Left kidney (tissue), 2 donors: ENCODE measurements around the gene KRTAP5-1. TPM values are rescaled to one million over a fixed set of nuclear protein-coding genes. Genes with fewer than 3 reads are reported as not detected.

ENCODE experiments used
- DNase-seq: peaks from one replicate; pipeline ENCODE4 v3.0.0-alpha.2; 2013
- polyA plus RNA-seq: library from polyadenylated mRNA; unstranded; fragments of 120-200 nt; gene quantifications from one replicate; pipeline ENCODE4 v1.2.1, GENCODE V29; 2013; ENCODE audit not compliant: insufficient read length

The KRTAP5-1 gene
- polyA plus RNA-seq, 1 donor = 0.35 TPM

DNA sequence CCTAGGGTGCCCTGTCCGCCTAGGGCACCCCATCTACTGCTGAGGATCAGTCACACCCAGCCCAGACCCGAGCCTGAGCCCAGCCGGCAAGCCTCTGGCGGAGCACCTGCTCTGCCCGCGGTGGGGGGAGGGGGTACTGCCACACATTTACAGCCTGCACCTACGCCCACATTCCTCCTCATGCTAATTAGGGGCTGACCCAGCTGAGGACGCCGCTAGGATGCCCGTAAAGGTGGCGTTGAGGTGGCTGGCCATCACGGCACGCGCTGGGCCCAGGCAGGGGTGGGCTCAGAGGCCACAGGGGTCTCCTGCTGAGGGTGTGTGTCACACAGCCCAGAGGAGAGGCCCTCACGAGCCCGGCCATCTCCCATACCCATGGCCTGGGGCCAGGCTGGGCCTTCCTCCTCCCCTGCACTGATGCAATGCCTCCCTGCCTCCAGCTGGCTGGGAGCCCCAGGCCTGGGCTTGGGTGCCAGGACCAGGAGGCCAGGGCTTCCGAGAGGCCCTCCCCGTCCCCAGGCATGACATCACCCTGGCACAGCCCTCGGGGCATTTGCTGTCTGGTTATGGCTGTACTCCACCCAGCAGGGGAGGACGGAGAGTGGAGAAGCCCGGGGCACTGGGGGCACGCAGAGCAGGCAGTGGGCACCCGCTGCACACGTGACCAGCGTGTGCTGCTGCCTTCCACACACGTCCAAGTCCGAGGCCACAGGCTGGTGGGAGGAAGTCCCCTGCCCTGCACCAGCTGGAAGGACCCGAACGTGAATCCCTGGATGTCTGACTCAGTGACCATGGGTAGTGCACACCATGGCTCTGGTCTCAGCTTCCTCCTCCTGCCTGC lies 25.8 kb downstream of the KRTAP5-1 start:
- no peak for DNase-seq

DNA sequence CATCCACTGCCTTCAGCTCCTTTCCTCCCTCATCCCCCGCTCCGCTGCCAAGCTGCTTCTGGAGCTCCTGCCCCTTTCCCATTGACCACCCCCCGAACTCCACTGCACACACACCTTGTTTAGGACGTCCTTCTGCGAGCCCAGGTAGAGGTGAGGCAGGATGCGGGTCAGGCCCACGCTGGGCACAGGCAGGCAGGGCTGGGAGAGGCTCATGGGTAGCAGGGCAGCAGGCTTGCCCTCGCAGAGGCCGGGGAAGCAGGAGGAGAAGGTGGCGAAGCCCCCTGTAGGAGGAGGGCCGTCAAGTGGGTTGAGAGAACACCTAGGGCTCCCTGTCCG lies 26.3 kb downstream of the KRTAP5-1 start:
- no peak for DNase-seq

DNA sequence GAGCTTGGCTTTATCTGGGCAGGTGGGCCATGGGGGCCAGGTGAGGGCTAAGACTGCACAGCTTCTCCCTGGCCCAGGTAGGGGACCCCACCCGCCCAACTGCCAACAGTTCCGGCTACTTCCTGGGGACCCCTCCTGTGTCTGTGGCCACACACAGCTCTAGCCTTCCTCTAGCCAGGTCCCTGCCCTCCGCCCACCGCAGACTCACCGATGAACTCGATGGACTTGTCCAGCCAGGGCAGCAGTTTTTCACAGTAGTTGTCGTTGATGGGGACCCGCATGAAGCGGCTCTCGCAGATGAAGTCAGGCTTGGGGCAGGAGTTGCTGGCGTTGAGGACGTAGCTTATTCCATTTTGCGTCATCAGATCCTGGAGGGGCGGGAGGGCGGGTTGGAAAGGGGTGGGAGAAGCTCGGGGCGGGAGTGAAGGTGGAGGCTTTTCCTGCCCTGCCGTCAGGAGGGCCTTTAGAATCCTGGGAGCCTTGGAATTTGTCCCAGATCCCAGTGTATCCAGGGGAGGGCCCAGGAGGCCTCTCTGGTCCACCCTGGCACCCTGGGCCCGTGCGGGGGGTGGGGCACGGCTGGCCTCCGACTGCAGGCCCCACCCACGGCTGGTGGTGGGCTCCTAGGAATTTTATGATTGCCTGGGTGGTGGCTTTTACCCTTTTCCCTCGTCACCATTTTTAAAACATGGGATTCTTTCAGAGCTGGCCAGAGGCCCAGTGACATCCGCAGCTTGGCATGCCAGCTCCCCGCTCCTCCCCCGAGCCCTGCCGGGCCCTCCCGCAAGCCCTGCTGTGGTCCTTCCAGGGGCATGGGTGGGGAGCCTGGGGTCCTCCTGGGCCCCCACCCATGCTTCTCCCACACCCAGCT lies 26.9 kb downstream of the KRTAP5-1 start:
- no peak for DNase-seq

DNA sequence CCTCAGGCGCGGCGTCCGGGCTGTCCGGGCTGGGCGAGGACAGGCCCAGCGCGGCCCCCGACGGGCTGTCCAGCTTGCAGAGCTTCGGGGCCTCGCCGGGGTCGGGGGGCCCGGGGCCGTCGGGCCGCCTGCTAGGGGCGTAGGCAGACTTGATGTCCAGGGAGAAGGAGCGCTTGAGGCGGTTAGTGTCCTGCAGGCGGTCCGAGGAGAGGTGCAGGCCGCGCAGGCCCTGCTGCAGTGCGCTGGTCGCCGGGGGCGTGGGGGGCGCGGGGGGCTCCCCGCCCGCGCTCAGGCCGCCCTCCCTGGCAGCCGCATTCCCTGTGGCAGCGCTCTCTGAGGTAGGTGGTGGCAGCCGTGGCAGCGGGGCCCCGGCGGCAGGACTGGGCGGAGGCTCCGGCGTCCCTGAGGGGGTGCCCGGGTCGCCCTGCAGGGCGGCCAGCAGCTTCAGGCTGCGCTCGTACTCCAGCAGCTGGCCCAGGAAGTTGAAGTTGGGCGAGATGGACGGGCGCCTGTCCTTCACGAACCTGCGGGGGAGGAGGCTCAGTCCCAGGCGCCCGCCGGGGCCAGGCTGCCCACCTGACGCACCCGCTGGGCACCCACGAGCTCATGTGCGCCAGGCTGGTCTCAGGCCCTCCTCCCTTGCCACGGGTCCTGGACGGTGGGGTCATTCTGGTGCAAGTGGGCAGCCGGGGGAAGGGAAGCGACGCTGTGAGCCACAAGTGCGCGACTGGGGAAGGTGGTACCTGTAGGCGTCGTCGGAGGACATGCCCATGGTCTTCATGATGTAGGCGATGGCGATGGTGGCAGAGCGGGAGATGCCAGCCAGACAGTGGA lies 27.8 kb downstream of the KRTAP5-1 start:
- no peak for DNase-seq

DNA sequence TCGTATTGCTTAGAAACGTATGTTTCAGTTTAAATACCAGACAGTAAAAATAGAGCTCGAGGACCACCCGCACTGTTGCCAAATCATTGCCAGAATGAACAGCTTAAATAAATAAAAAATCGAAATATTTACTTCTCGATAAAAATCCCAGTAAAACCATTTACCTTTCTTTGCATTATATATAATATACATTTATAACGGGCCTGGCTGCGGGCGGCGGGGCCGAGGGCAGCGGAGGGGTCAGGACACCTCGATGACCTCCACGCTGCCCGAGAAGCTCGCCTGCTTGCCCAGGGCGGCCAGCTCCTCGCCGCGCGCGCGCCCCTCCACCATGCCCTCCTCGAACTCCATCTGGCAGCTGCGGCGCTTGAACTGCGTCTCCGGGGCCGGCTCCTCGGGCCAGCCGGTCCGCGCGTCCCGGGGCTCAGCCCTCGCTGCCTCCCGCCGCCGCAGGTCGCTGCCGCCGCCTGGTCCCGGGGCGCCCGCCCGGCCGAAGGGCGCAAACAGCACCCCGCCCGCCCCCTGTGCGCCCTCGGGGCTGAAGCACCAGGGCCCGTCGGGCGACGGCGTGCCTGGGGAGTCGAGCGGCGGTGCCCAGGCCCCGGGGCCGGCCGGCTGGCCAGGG lies 28.7 kb downstream of the KRTAP5-1 start:
- no peak for DNase-seq

DNA sequence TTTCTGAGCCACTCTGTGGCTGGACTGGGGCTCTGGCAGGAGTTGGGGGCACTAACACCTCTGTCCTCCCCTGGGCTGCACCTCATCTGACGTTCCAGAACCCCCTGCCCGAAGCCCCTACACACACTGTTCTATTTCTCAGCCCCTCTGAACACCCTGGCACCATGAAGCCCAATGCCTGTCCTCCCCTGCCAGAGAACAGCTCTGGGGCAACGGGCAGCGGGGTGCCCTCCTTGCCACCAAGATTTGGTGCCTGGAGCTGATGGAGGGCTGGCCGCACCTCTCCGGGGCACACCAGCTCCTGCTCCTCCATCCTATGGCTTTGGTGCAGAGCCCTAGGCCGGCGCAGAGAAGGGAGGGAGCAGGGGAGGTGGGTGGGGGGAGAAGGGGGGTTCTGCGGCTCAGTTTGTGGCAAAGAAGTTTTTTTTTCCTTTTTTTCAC lies 29.4 kb downstream of the KRTAP5-1 start:
- no peak for DNase-seq

DNA sequence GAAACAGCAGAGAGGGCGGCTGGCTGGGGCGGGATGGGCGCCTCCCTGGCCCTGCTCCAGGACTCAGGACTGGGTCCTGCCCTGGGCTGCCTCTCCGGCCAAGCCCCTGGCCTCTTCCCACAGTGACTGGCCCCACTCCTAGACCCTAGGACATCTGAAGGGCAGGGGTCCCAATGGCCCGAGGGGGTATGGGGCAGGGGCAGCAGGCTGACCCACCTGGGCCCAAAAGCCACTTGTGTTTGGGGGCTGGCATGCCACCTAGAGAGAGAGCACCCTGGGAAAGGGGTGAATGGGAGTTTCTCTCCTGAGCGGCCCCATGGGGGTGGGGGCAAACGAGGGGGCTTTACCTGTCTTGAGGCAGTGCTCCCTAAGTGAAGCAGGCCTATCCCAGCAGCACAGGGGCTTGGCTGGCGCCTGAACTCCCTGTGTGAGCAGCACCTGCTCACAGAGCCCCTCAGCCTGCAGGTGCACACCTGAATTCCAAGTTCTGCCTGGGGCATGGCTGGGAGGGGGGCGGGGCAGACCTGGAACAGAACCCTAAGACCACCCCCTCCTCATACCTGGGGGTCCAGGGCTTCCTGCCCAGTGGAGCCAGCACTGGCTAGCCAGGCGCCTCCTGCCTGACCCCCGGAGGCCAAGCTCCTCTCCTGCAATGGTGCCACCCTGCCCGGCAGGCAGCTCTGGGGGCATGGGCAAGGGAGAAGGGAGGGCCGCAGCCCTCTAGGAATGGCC lies 29.9 kb downstream of the KRTAP5-1 start:
- DNase-seq = no peak

DNA sequence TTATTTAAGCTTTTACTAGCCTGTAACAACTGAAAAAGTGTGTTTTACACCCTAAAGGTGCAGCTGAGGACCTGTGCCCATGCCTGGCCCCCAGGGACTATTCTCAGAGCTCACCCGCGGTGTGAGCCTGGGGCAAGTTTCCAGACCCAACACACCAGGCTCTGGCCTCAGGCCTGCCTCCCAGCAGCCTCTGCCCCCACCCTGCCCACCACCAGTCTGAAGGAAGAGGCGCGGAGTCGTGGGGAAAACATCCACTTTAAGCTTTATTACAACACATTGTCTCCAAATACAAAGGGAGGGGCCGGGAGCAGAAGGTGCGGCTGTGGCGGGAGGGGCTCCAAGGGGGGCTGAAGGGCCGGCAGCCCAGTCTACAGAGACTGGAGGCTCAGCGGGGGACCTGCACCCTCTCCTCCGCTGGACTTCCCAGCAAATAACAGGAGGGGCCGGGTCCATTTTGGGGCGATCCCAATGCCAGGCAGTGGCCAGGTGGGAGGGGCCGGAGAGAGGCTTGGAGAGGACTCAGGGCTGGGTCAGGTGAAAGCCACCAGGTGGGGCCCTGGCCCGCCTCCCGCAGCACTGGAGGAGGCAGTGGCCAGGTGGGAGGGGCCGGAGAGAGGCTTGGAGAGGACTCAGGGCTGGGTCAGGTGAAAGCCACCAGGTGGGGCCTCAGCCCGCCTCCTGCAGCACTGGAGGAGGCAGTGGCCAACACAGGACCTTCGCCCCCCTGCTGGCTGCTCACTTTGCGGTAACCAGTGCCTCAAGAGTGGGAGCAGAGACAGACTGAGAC lies 31.1 kb downstream of the KRTAP5-1 start:
- DNase-seq = no peak

DNA sequence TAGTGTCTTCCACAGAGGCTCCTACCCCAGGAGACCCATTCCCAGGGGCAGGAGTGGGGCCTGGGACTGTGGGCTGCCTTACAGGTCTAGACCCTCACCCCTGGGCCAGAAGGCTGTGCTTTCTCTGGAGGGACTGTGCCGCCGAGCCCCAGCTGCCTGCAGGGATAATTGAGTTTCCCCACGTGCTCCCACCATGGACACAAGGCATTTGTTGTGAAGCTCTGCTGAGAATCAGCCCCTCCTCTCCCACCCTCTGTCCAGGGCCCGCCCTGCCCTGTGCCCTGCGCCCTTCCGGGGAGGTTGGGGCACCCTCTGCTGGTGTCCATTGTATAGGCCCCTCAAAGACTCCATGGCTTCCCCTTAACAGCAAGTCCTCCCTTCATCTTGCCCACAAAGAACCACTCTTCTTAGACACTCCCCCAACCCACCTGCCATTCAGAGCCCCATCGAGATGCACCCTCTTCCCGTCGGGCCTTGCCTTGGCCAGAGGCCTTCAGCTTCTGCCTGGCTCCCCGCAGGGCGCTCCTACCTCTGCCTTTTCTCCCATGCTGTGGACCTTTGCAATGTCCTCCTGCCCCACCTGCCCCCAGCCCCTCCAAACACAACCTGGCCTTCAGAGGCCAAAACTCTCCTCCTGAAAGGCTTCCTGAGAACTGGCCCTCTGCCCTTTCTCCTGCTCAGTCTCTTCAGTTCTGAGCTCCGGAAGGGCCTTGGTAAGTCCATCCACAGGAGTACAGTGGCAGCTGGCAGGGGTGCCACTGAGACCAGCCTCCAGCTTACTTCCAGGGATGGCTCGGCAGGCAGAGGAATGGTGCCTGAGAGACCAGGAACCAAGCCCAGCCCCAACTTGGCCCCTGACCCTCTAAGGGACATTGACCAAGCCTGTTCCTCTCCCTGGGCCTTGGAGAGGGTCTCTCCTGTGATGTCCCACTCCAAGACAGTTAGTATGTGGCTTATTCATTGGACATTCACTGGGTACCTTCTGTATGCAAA lies 35.4 kb downstream of the KRTAP5-1 start:
- DNase-seq = no peak

DNA sequence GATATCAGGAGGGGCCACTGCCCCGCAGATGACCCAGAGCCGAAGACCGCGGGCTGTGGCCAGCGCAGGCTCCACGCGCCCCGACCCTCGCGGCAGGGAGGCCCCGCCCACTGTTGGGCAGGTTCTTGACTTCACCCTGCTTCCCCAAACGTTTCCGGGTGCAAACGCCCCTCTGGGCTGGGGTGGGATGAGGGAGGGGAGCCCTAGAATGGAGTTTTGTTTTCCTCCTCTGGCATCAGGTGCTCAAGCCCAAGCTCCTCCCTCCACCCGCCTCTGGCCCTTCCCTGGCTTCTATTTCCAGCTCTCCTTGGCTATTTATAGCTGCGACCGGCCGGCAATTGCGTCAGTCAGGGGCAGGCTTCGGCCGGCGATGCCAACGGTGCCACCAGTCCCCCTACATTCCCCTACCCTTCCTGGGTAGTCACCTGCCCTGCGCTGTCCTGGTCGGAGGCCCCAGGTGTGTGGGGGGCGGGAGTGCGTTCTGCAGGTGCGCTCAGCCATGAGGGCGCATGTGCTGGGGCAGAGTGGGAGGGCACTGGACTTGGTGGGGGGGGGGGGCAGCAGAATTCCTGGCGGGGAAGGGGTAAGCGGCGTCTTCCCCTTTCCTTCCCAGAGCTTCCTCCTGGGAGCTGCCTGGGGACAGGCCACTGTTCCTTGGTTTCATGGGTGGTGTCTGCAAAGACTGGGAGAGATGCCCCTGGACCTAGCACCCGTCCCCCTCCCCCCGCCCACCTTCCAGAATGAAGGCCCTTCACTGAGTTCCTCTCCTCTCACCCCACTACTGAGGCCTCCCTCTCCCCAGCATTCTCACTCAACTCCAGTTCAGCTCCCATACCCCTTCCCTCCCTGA lies 36.6 kb downstream of the KRTAP5-1 start:
- DNase-seq = peak; percentile 79

DNA sequence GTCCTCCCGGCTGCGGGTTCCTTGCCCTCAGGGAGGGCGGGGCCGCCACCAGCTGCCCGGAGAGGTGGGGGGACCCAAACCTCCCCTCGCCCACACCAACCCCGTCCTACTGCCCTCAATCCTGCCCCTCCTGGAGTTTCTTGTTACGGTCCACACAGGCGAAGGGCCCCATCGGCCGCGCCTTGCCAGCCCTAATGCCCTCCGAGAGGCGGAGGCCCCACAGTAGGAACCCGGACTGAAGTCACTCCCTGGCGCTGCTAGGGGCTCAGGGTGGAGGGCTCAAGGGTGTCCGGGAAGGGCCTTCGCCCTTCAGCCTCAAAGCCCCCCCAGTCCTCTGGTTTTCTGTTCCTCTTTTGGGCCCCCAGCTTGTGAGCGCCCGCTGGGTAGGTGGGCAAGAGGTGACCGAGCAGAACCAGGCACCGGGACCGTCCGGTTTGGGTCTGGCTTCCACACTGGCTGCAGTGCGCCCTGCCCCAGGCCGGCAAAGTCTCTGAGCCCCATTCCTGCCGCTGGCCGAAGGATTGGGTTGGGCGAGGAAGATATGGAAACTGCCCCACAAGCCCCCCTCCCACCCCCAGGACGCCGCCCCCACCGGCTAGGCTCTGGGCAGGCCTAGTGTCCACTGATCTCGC lies 37.5 kb downstream of the KRTAP5-1 start:
- no peak for DNase-seq

DNA sequence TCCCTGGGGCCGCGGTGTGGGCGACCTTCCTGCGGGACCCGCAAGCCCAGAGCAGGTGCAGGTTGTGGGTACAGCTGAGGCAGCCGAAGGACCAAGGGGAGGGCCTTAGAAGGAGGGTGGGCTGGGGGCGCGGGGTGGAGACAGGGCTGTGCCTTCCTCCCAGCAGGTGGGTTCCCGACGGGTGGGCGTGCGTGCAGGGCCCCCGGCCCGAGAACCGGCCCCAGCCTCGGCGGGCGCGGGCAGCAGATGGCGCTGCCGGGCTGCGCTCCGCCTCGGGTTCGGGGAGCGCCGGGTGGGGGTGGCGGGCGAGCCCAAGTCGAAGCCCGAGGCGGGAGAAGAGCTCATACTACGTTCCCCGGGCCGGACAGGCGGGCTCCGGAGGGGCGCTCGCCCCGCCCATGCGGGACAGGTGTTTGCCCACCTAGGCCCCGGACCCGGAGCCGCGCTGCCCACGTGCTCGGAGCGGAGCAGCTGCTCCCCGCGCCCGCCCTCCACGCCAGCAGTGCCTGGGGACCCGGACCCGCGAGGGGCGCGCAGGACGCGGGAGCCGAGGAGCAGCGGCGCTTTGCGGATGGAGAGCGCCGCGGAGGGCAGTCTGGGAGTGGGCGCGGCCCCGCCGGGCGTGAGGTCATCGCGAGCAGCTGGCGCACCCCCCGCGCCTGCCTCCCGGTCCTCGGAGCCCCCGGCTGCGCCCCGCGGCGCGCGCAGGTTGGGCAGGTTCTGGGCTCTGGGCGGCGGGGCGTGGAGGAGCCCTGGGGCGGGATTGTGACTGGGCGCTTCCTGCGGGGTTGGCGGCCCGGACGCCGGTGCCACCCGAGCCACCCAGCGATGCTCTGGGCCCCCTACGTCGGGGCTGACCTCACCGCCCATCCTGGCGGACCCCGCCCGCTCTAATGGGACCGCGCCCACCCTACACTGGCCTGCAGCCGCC lies 38.3 kb downstream of the KRTAP5-1 start:
- DNase-seq = peak; percentile 50

DNA sequence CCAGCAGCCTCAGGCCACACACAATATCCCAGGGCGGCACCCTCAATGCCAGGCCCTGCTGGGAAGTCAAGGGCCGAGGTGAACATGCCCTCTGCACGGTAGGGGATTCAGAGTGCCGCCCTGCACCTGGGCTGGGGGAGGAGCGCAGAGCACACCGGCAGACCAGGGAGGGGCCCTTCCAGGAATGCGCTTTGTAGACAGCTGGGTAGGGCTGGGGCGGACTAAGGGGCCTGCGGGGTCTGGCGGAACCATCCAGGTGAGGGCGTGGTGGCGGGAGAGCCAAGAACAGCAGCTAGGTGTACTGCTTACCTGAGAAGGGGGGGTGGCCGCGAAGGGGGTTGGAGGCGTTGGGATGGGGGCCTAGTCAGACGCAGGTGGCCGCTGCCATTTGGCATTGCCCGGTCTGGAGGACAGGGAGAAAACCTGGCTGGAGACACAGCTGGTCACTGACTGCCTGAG lies 39.0 kb downstream of the KRTAP5-1 start:
- DNase-seq = no peak

DNA sequence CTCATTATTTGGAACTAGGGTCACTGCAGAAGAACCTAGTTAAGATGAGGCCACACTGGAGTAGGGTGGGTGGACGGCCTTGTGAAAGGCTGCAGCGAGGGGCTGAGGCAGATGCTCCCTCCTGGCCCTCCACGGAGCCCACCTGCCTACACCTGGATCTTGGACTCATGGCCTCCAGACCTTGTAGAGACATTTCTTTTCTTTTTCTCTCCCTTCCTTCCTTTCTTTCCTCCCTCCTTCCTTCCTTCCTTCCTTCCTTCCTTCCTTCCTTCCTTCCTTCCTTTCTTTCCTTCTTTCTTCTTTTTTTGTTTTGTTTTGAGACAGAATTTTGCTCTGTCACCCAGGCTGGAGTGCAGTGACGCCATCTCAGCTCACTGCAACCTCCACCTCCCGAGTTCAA lies 39.7 kb downstream of the KRTAP5-1 start:
- DNase-seq = no peak

DNA sequence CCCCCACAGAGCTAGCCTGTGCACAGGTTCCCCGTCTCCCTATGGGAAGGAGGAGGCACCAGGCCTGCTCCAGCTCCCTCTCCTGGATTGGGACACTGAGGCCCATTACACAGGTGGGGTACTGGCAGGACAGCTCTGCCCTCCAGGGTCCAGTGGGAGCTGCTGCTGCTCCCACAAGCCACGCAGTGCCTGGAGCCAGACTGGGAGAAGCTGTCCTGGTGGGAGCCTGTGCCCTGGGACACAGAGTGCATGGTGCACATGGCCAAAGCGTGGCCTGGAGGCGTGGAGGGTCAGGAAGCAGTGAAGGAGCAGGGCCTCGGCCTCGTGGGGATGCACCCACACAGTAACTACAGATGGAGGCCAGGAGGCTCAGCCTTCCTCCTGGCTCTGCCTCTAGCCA lies 40.5 kb downstream of the KRTAP5-1 start:
- DNase-seq = no peak

DNA sequence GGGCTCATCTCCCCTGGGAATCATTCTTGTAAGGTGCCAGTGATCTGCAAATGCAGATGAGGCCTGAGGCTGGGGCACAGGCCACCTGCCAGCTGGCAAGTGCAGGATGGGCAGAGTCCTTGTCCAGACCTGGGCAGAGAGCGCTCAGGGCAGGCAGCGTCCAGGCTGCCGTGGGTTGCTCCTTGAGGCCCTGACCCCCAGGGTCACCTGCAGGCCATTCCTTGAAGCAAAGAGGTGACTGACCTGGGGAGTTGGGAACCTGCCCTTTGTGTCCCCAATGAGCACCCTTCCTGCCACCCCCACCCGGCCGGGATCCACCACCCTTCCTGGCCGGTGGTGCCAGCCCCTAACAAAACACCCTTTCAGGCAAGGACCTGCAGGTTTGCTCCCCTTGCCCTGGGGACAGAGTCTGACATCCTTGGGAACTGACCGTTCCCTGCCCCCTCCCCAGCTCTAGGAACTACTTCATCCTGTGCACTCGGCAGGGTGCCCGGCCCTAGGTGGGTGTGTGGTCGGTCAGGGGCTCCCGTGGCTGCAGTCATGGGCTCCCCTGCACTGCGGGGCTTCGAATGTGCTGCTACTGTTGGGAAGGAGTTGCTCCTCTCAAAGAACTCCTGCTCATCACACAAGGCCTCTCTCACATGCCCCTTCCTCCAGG lies 41.3 kb downstream of the KRTAP5-1 start:
- DNase-seq = no peak
